HepG2 (cell line): Measurements from ENCODE around the gene NR2F6. TPM values are rescaled to one million over a fixed set of nuclear protein-coding genes. Genes with fewer than 3 reads are reported as not detected.

ENCODE experiments used
- DMAP1 ChIP-seq: IDR thresholded peaks from 2 replicates; pipeline ENCODE4 v1.6.1; 2016
- FOXO1 ChIP-seq: sonication (generic); formaldehyde crosslinking; IDR thresholded peaks from 2 replicates; pipeline ENCODE4 v1.4.0; 2020; ENCODE audit warnings: missing genetic modification reagents
- GPN1 ChIP-seq: sonication (generic); formaldehyde crosslinking; IDR thresholded peaks from 2 replicates; pipeline ENCODE4 v1.5.1; 2020; ENCODE audit warnings: missing genetic modification reagents, borderline replicate concordance
- HOXD1 ChIP-seq: sonication (generic); formaldehyde crosslinking; IDR thresholded peaks from 2 replicates; pipeline ENCODE4 v1.5.0; 2020; ENCODE audit warnings: missing genetic modification reagents
- MXD3 ChIP-seq: IDR thresholded peaks from 2 replicates; pipeline ENCODE4 v1.6.1; 2016; ENCODE audit warnings: mild to moderate bottlenecking, missing biosample characterization, missing genetic modification reagents
- PAXIP1 ChIP-seq: sonication (generic); formaldehyde crosslinking; conservative IDR thresholded peaks from 2 replicates; pipeline ENCODE4 v1.4.0; 2020; ENCODE audit warnings: mild to moderate bottlenecking, missing genetic modification reagents, moderate library complexity
- PREB ChIP-seq: sonication (generic); formaldehyde crosslinking; IDR thresholded peaks from 2 replicates; pipeline ENCODE4 v1.4.0; 2020; ENCODE audit warnings: missing genetic modification reagents
- SIX4 ChIP-seq: sonication (generic); formaldehyde crosslinking; IDR thresholded peaks from 2 replicates; pipeline ENCODE4 v1.4.0; 2020; ENCODE audit warnings: missing genetic modification reagents
- SYNCRIP ChIP-seq: fragments of 200-400 bp; formaldehyde crosslinking; IDR thresholded peaks from 2 replicates; pipeline ENCODE4 v1.6.1; 2018; ENCODE audit warnings: mild to moderate bottlenecking, low read depth, low read length; ENCODE audit not compliant: insufficient read depth
- THYN1 ChIP-seq: sonication (generic); formaldehyde crosslinking; IDR thresholded peaks from 2 replicates; pipeline ENCODE4 v1.8.1; 2023; ENCODE audit warnings: low read depth, mild to moderate bottlenecking, moderate library complexity, missing genetic modification reagents, borderline replicate concordance
- ZMAT5 ChIP-seq: sonication (generic); formaldehyde crosslinking; IDR thresholded peaks from 2 replicates; pipeline ENCODE4 v1.5.0; 2020; ENCODE audit warnings: mild to moderate bottlenecking, low read depth, missing genetic modification reagents, borderline replicate concordance
- ZNF580 ChIP-seq: IDR thresholded peaks from 2 replicates; pipeline ENCODE4 v1.6.1; 2016; ENCODE audit warnings: low read depth, borderline replicate concordance
- ZNF615 ChIP-seq: sonication (generic); formaldehyde crosslinking; IDR thresholded peaks from 2 replicates; pipeline ENCODE4 v1.5.0; 2020; ENCODE audit warnings: mild to moderate bottlenecking, missing genetic modification reagents, borderline replicate concordance
- ZNF674 ChIP-seq: sonication (generic); formaldehyde crosslinking; IDR thresholded peaks from 2 replicates; pipeline ENCODE4 v1.5.0; 2020; ENCODE audit warnings: low read depth, mild to moderate bottlenecking, missing genetic modification reagents
- ZNF749 ChIP-seq: sonication (generic); formaldehyde crosslinking; IDR thresholded peaks from 2 replicates; pipeline ENCODE4 v1.8.0; 2022; ENCODE audit warnings: mild to moderate bottlenecking, missing genetic modification reagents, moderate library complexity, borderline replicate concordance
- polyA plus RNA-seq, 8 experiments: library from polyadenylated mRNA; depleted of rRNA in 3 of 8; stranded (reverse) in 7 of 8; unstranded in 1 of 8; fragments of >200 nt; fragmentation: Illumina TruSeq in 4 of 8; extraction: Trizol in 4 of 8; gene quantifications; 2 replicates each; pipeline versions ENCODE4 v1.2.1 to v1.2.3, GENCODE V29; 2011 to 2016; ENCODE audit warnings: low read depth in 4 of 8, missing spikeins in 1 of 8, mixed read lengths in 1 of 8; ENCODE audit not compliant: insufficient read depth in 1 of 8
- total RNA-seq, 5 experiments: library from RNA; depleted of rRNA; stranded (reverse); fragments of >200 nt; fragmentation: Illumina TruSeq; extraction: Trizol; gene quantifications; 2 replicates each; pipeline ENCODE4 v1.2.3, GENCODE V29; 2016; ENCODE audit warnings: low read depth in 1 of 5
- TF ChIP-seq, protein P1 (sequence below): fragments of 450-650 bp; IDR thresholded peaks from 2 replicates; pipeline ENCODE4 v1.6.1; 2017
- TF ChIP-seq, protein P2 (sequence below): sonication (generic); formaldehyde crosslinking; IDR thresholded peaks from 2 replicates; pipeline ENCODE4 v1.5.0; 2020; ENCODE audit warnings: mild to moderate bottlenecking, missing genetic modification reagents, moderate library complexity
- TF ChIP-seq, protein P3 (sequence below): sonication (generic); formaldehyde crosslinking; IDR thresholded peaks from 2 replicates; pipeline ENCODE4 v1.4.0; 2020; ENCODE audit warnings: missing genetic modification reagents

Gene NR2F6
- total and polyA plus RNA-seq, 2 of the 13 experiments (the other 11 are each of a cell fraction or from before 2014, with no cell fraction given) = 30.9 to 72.4 TPM

DNA sequence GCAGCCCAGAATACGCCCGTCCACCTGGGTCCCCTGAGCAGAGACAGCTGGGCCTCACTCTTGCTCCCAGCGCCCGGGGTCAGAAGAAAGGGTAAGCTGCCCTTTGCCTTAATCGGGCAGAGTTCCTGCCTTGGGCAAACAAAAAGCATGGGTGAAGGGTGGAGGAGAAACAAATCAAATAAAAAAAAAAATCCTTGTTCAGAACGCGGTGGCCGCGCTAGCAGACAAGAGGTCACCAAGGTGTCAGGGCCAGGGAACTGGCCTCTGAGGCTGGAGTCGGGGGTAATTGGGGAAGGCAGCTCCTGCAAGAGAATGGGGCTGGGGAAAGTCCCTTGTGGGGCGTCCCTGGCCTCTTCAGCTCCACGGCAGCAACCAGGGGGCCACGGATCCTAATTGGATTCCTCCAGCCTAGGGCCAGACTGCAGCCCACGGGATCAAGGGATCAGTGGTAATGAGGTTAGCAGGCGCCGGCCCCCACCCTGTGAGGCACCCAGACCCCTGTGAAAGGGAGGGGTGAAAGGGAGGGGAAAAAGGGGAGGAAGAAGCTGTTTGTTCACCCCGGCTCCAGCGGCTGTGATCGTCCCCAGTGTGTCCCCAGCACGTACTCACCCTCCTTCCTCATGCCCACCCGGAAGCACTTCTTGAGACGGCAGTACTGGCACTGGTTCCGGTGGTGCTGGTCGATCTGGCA is 5.5 kb downstream of the NR2F6 start (continued):
- TF ChIP-seq, protein P1, sequence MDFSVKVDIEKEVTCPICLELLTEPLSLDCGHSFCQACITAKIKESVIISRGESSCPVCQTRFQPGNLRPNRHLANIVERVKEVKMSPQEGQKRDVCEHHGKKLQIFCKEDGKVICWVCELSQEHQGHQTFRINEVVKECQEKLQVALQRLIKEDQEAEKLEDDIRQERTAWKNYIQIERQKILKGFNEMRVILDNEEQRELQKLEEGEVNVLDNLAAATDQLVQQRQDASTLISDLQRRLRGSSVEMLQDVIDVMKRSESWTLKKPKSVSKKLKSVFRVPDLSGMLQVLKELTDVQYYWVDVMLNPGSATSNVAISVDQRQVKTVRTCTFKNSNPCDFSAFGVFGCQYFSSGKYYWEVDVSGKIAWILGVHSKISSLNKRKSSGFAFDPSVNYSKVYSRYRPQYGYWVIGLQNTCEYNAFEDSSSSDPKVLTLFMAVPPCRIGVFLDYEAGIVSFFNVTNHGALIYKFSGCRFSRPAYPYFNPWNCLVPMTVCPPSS = no peak
- no peak for TF ChIP-seq THYN1 (CRISPR knock-in tag)
- no peak for TF ChIP-seq SYNCRIP
- TF ChIP-seq SIX4 (CRISPR knock-in tag) = no peak
- no peak for TF ChIP-seq ZNF615 (CRISPR knock-in tag)
- no peak for TF ChIP-seq ZMAT5 (CRISPR knock-in tag)
- no peak for TF ChIP-seq MXD3
- TF ChIP-seq FOXO1 (CRISPR knock-in tag) = no peak
- TF ChIP-seq DMAP1 (CRISPR knock-in tag) = no peak
- peak; percentile 90 for TF ChIP-seq PAXIP1 (CRISPR knock-in tag)
- no peak for TF ChIP-seq ZNF674
- no peak for TF ChIP-seq GPN1 (CRISPR knock-in tag)
- TF ChIP-seq, protein P2, sequence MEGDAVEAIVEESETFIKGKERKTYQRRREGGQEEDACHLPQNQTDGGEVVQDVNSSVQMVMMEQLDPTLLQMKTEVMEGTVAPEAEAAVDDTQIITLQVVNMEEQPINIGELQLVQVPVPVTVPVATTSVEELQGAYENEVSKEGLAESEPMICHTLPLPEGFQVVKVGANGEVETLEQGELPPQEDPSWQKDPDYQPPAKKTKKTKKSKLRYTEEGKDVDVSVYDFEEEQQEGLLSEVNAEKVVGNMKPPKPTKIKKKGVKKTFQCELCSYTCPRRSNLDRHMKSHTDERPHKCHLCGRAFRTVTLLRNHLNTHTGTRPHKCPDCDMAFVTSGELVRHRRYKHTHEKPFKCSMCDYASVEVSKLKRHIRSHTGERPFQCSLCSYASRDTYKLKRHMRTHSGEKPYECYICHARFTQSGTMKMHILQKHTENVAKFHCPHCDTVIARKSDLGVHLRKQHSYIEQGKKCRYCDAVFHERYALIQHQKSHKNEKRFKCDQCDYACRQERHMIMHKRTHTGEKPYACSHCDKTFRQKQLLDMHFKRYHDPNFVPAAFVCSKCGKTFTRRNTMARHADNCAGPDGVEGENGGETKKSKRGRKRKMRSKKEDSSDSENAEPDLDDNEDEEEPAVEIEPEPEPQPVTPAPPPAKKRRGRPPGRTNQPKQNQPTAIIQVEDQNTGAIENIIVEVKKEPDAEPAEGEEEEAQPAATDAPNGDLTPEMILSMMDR (CRISPR knock-in tag) = no peak
- no peak for TF ChIP-seq PREB (CRISPR knock-in tag)
- 0 out of 2 replicates have a peak, but pooled peaks have one; percentile 23 for TF ChIP-seq HOXD1 (CRISPR knock-in tag)
- TF ChIP-seq, protein P3, sequence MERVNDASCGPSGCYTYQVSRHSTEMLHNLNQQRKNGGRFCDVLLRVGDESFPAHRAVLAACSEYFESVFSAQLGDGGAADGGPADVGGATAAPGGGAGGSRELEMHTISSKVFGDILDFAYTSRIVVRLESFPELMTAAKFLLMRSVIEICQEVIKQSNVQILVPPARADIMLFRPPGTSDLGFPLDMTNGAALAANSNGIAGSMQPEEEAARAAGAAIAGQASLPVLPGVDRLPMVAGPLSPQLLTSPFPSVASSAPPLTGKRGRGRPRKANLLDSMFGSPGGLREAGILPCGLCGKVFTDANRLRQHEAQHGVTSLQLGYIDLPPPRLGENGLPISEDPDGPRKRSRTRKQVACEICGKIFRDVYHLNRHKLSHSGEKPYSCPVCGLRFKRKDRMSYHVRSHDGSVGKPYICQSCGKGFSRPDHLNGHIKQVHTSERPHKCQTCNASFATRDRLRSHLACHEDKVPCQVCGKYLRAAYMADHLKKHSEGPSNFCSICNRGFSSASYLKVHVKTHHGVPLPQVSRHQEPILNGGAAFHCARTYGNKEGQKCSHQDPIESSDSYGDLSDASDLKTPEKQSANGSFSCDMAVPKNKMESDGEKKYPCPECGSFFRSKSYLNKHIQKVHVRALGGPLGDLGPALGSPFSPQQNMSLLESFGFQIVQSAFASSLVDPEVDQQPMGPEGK (CRISPR knock-in tag) = peak; percentile 80
- no peak for TF ChIP-seq ZNF580 (CRISPR knock-in tag)
- no peak for TF ChIP-seq ZNF749
